GM10248 (cell line): ENCODE data around the gene COG2.

Experiments
- CTCF ChIA-PET: fragments of 300-600 bp; sonication (Branson Sonifier 250); formaldehyde crosslinking; extraction: SDS; loops from one replicate; lab custom pipeline; 2021; ENCODE audit warnings: antibody characterized with exemption; lab: Yijun Ruan, JAX
- POLR2A ChIA-PET: fragments of 350-650 bp; sonication (Branson Sonifier 250); formaldehyde crosslinking; extraction: SDS; loops from one replicate; lab custom pipeline; 2020; ENCODE audit warnings: antibody characterized with exemption; lab: Yijun Ruan, JAX
- DNase-seq: peaks from one replicate; pipeline ENCODE4 v3.0.0; 2012; ENCODE audit errors: extremely low spot score
- CTCF ChIP-seq: IDR thresholded peaks from 2 replicates; pipeline ENCODE4 v1.5.1; 2012; ENCODE audit warnings: mild to moderate bottlenecking, low read depth; ENCODE audit errors: extremely low read depth, missing control alignments, control extremely low read depth

The COG2 gene

GRCh38 chr1:230612651-230613050 is 29.6 kb upstream of the COG2 start:
- no peak for TF ChIP-seq CTCF
- ChIA-PET POLR2A (no interaction called here), CTCF (interaction anchor here (1.6 to 3.4 kb wide), 2 partner anchors 9 to 30 kb away, joined by 5 to 11 read pairs; partner anchors contain the start of gene COG2)
- no peak for DNase-seq

- POLR2A ChIA-PET, result no interaction called here
- no peak for DNase-seq
- TF ChIP-seq CTCF, result no peak
- CTCF ChIA-PET, result no interaction called here
Observed at GRCh38 chr1:230614121-230614520, 28.2 kb upstream of the COG2 start.

- TF ChIP-seq CTCF, result no peak
- ChIA-PET CTCF (interaction anchor here (1.4 kb wide), 1 partner anchor 23 kb away, joined by 3 read pairs; no protein-coding TSS in a partner anchor), POLR2A (no interaction called here)
- no peak for DNase-seq
Observed at GRCh38 chr1:230618537-230618936, 23.7 kb upstream of the COG2 start.

GRCh38 chr1:230620649-230621323 is 21.5 kb upstream of the COG2 start:
- no peak for TF ChIP-seq CTCF
- ChIA-PET CTCF (interaction anchor here (0.8 to 1.6 kb wide), 2 partner anchors 9 to 21 kb away, joined by 3 to 5 read pairs; no protein-coding TSS in a partner anchor), POLR2A (no interaction called here)
- DNase-seq, result no peak

- ChIA-PET CTCF (interaction anchor here (1.6 kb wide), 1 partner anchor 9 kb away, joined by 5 read pairs; no protein-coding TSS in a partner anchor), POLR2A (no interaction called here)
Observed at GRCh38 chr1:230621324-230622030, 20.8 kb upstream of the COG2 start.

GRCh38 chr1:230622151-230622550 is 20.1 kb upstream of the COG2 start:
- no peak for TF ChIP-seq CTCF
- CTCF ChIA-PET, result interaction anchor here (1.6 kb wide), 1 partner anchor 10 kb away, joined by 5 read pairs; no protein-coding TSS in a partner anchor
- no peak for DNase-seq
- POLR2A ChIA-PET, result no interaction called here

More at GRCh38 chr1:230621324-230622030, 20.8 kb upstream of the COG2 start:
- TF ChIP-seq CTCF, result no peak
- DNase-seq, result no peak
